ENCODE data around the gene MSH4.
"Not testable (repeated sequence)": the region's sequence is repeated elsewhere in the genome, so short reads cannot be mapped to it uniquely, and the experiment has no call there.

MSH4 gene

DNA sequence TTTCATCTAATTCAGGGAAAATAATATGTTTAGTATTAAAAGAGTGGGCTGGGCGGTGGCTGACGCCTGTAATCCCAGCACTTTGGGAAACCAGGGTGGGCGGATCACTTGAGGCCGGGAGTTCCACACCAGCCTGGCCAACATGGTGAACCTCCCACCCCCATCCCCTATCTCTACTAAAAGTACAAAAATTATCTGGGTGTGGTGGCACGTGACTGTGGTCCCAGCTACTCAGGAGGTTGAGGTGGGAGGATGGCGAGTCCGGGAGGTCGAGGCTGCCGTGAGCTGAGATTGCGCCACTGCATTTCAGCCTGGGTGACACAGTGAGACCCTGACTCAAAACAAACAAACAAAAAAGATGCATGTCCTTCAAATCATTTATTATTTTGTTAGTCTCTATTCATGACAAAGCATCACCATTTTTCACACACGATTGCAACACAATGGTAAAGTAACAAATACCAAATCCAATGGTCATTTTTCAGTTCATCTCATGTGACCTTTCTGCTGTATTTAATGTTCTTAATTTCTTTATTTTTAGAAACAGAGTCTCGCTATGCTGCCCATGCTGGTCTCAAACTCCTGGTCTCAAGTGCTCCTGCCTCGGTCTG, 1.0 kb downstream of the MSH4 start:
- Histone ChIP-seq H3K9me3 (ENCODE audit: insufficient read depth, low read depth, low read length) (no peaks in the 10 kb centered on the region), H3K36me3 (ENCODE audit: insufficient read depth, low read length) (peaks cover 50% of the 10 kb centered on the region), H3K27ac (ENCODE audit: low read depth, low read length) (no peak overlapping the region), H3K9ac (ENCODE audit: low read depth, low read length) (no peak overlapping the region), H3K4me3 (ENCODE audit: low read length) (no peak overlapping the region), H3K4me1 (ENCODE audit: insufficient read depth, low read length) (no peaks in the 10 kb centered on the region), H3K27me3 (ENCODE audit: insufficient read depth, low read length) (no peaks in the 10 kb centered on the region)
- 96% methylated on average over 11 of the region's 13 CpGs for WGBS

- not testable (repeated sequence) for H3K27ac ChIP-seq (ENCODE audit: low read depth, low read length); H3K9ac ChIP-seq (ENCODE audit: low read depth, low read length); H3K27me3 ChIP-seq (ENCODE audit: insufficient read depth, low read length); H3K4me3 ChIP-seq (ENCODE audit: low read length); H3K4me1 ChIP-seq (ENCODE audit: insufficient read depth, low read length); H3K9me3 ChIP-seq (ENCODE audit: insufficient read depth, low read depth, low read length)
- 96% methylated on average over 2 of the region's 2 CpGs for WGBS
- peaks cover 12% of the 10 kb centered on the region for H3K36me3 ChIP-seq (ENCODE audit: insufficient read depth, low read length)
Measured at GRCh38 chr1:75801480-75801879, 4.8 kb downstream of the MSH4 start.

DNA sequence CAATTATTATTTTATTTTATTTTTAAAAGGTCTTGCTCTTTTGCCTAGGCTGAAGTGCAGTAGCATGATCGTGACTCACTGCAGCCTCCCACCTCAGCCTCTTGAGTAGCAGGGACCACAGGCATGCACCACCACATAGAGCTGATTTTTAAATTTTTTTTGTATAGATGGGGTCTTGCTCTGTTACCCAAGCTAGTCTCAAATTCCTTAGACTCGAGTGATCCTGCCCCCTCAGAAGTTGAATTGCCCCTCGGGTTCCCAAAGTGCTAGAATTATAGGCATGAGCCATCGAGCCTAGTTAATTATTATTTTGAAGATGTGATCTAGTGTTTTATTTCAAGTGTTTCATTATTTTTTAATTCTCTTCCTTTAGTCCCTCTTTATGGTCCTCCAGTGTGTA, 12.2 kb downstream of the MSH4 start:
- H3K27me3 ChIP-seq (ENCODE audit: insufficient read depth, low read length): no peaks in the 10 kb centered on the region
- WGBS: 85% methylated on average over 4 of the region's 4 CpGs
- no peaks in the 10 kb centered on the region for H3K36me3 ChIP-seq (ENCODE audit: insufficient read depth, low read length)
- H3K9ac ChIP-seq (ENCODE audit: low read depth, low read length): no peak overlapping the region
- H3K9me3 ChIP-seq (ENCODE audit: insufficient read depth, low read depth, low read length): no peaks in the 10 kb centered on the region
- H3K4me1 ChIP-seq (ENCODE audit: insufficient read depth, low read length): no peaks in the 10 kb centered on the region
- H3K27ac ChIP-seq (ENCODE audit: low read depth, low read length): no peak overlapping the region
- H3K4me3 ChIP-seq (ENCODE audit: low read length): no peak overlapping the region

DNA sequence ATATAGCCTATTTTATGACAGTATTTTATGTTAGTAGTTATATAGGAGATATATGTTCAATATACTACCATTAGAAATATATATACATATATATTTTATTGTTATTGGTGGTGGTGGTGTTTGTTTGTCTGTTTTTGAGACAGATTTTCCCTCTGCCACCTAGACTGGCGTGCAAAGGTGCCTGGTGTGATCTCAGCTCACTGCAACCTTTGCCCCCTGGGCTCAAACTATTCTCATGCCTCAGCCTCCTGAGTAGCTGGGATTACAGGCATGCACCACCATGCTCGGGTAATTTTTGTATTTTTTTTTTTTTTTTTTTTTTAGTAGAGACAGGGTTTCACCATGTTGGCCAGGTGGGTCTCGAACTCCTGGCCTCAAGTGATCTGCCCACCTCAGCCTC, 13.4 kb downstream of the MSH4 start:
- not testable (repeated sequence) for H3K4me1 ChIP-seq (ENCODE audit: insufficient read depth, low read length); H3K27ac ChIP-seq (ENCODE audit: low read depth, low read length); H3K27me3 ChIP-seq (ENCODE audit: insufficient read depth, low read length); H3K36me3 ChIP-seq (ENCODE audit: insufficient read depth, low read length); H3K9me3 ChIP-seq (ENCODE audit: insufficient read depth, low read depth, low read length); H3K9ac ChIP-seq (ENCODE audit: low read depth, low read length); H3K4me3 ChIP-seq (ENCODE audit: low read length)
- WGBS: 94% methylated on average over 1 of the region's 3 CpGs

DNA sequence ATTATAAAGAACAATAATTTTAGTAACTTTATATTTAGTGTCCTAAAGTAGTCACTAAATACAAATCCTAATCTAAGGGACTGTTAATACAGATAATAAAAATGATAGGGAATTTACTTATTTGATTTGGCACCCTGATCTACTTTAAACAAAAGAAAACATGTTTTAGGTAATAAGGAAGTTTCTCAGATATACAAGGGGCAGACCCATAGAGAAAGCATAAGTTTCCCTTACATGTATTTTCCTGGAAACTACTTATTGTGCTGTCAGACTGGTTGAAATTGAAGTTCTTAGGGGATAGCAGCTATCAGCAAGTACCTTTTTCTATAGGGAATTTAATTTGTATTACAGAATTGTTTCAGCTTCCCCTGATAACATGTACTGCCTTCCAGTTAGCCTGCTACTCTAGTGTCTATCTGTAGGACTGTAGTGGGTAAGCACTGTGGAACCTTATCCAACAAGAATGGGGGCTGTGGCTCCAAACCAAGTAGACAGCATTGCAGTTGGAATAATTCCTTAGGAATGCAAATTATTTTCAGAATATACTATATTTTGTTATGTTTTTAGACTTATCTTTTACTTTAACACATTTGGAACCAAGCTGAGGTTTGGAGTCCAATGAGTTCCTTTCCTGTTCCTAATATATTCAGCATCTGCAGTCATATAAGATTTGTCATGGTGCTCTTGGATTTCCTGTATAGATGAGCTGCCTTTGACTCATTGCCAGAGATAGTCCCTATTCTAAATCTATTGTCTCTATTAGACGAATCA, 14.7 kb downstream of the MSH4 start:
- no peaks in the 10 kb centered on the region for H3K27me3 ChIP-seq (ENCODE audit: insufficient read depth, low read length)
- H3K9me3 ChIP-seq (ENCODE audit: insufficient read depth, low read depth, low read length): no peaks in the 10 kb centered on the region
- H3K4me1 ChIP-seq (ENCODE audit: insufficient read depth, low read length): no peaks in the 10 kb centered on the region
- H3K36me3 ChIP-seq (ENCODE audit: insufficient read depth, low read length): no peaks in the 10 kb centered on the region
- WGBS: 92% methylated on average over 1 of the region's 1 CpG
- H3K27ac ChIP-seq (ENCODE audit: low read depth, low read length): no peak overlapping the region
- H3K9ac ChIP-seq (ENCODE audit: low read depth, low read length): no peak overlapping the region
- H3K4me3 ChIP-seq (ENCODE audit: low read length): no peak overlapping the region

DNA sequence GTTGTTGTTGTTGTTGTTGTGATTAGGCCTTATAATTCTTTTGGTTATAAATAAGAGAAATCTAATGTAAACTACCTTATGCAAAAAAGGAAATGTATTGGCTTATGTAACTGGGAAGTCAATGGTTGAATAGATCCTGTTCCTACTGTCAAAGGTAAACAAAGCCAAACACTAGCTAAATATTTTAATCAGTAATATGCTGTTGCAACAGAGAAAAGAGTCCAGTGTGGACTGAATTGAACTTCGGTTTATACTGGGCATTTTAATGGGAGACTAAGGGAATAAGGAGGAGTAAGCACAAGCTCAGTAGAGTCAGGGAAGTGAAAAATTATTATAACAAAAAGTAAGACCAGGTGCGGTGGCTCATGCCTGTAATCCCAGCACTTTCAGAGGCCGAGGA, 15.4 kb downstream of the MSH4 start:
- Histone ChIP-seq H3K36me3 (ENCODE audit: insufficient read depth, low read length) (no peaks in the 10 kb centered on the region), H3K9me3 (ENCODE audit: insufficient read depth, low read depth, low read length) (no peaks in the 10 kb centered on the region), H3K4me3 (ENCODE audit: low read length) (no peak overlapping the region), H3K9ac (ENCODE audit: low read depth, low read length) (no peak overlapping the region), H3K27me3 (ENCODE audit: insufficient read depth, low read length) (no peaks in the 10 kb centered on the region), H3K4me1 (ENCODE audit: insufficient read depth, low read length) (no peaks in the 10 kb centered on the region), H3K27ac (ENCODE audit: low read depth, low read length) (no peak overlapping the region)
- WGBS: 95% methylated on average over 3 of the region's 3 CpGs

GRCh38 chr1:75823596-75823995, 26.9 kb downstream of the MSH4 start:
- H3K27ac ChIP-seq (ENCODE audit: low read depth, low read length); H3K9me3 ChIP-seq (ENCODE audit: insufficient read depth, low read depth, low read length); H3K27me3 ChIP-seq (ENCODE audit: insufficient read depth, low read length); H3K36me3 ChIP-seq (ENCODE audit: insufficient read depth, low read length); H3K9ac ChIP-seq (ENCODE audit: low read depth, low read length); H3K4me3 ChIP-seq (ENCODE audit: low read length); H3K4me1 ChIP-seq (ENCODE audit: insufficient read depth, low read length): not testable (repeated sequence)
- 100% methylated on average over 1 of the region's 1 CpG for WGBS

- 92% methylated on average over 2 of the region's 2 CpGs for WGBS
- Histone ChIP-seq H3K36me3 (ENCODE audit: insufficient read depth, low read length) (no peaks in the 10 kb centered on the region), H3K9ac (ENCODE audit: low read depth, low read length) (no peak overlapping the region)
Measured at GRCh38 chr1:75836528-75837100, 39.9 kb downstream of the MSH4 start.

GRCh38 chr1:75838079-75838478, 41.4 kb downstream of the MSH4 start:
- no peaks in the 10 kb centered on the region for H3K36me3 ChIP-seq (ENCODE audit: insufficient read depth, low read length)
- no peak overlapping the region for H3K9ac ChIP-seq (ENCODE audit: low read depth, low read length)
- no peak overlapping the region for H3K4me3 ChIP-seq (ENCODE audit: low read length)
- H3K4me1 ChIP-seq (ENCODE audit: insufficient read depth, low read length): no peaks in the 10 kb centered on the region
- no peaks in the 10 kb centered on the region for H3K9me3 ChIP-seq (ENCODE audit: insufficient read depth, low read depth, low read length)
- H3K27ac ChIP-seq (ENCODE audit: low read depth, low read length): no peak overlapping the region
- WGBS: 95% methylated on average over 2 of the region's 2 CpGs
- H3K27me3 ChIP-seq (ENCODE audit: insufficient read depth, low read length): no peaks in the 10 kb centered on the region

More at GRCh38 chr1:75836528-75837100, 39.9 kb downstream of the MSH4 start:
- Histone ChIP-seq H3K27ac (ENCODE audit: low read depth, low read length) (no peak overlapping the region), H3K27me3 (ENCODE audit: insufficient read depth, low read length) (no peaks in the 10 kb centered on the region), H3K4me3 (ENCODE audit: low read length) (no peak overlapping the region), H3K4me1 (ENCODE audit: insufficient read depth, low read length) (no peaks in the 10 kb centered on the region), H3K9me3 (ENCODE audit: insufficient read depth, low read depth, low read length) (no peaks in the 10 kb centered on the region)

DNA sequence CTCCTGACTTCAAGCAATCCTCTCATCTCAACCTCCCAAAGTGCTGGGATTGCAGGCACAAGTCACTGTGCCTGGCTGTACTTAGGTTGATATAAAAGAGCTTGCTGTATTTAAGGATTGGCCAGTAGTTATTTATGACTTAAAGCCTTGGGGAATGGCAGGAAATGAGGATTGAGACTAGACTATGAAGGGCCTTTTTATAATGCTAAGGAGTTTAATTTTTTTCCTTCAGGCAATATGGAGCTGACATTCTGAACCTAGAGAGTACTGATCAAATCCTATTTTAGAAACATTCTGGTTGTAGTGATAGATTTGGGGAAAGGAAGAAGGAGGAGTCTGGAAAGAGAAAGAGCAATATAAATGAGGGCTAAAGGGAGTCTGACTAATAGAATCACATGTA, 44.7 kb downstream of the MSH4 start:
- no peak overlapping the region for H3K4me3 ChIP-seq (ENCODE audit: low read length)
- H3K9ac ChIP-seq (ENCODE audit: low read depth, low read length): no peak overlapping the region

GRCh38 chr1:75845576-75845975, 48.9 kb downstream of the MSH4 start:
- no peak overlapping the region for H3K4me3 ChIP-seq (ENCODE audit: low read length)
- H3K9me3 ChIP-seq (ENCODE audit: insufficient read depth, low read depth, low read length): no peaks in the 10 kb centered on the region
- no peaks in the 10 kb centered on the region for H3K27me3 ChIP-seq (ENCODE audit: insufficient read depth, low read length)
- no peaks in the 10 kb centered on the region for H3K4me1 ChIP-seq (ENCODE audit: insufficient read depth, low read length)
- H3K27ac ChIP-seq (ENCODE audit: low read depth, low read length): no peak overlapping the region
- WGBS: 42% methylated on average over 1 of the region's 1 CpG
- no peak overlapping the region for H3K9ac ChIP-seq (ENCODE audit: low read depth, low read length)
- H3K36me3 ChIP-seq (ENCODE audit: insufficient read depth, low read length): no peaks in the 10 kb centered on the region

More for the DNA sequence above, 44.7 kb downstream of the MSH4 start:
- Histone ChIP-seq H3K27ac (ENCODE audit: low read depth, low read length) (no peak overlapping the region), H3K9me3 (ENCODE audit: insufficient read depth, low read depth, low read length) (no peaks in the 10 kb centered on the region), H3K4me1 (ENCODE audit: insufficient read depth, low read length) (no peaks in the 10 kb centered on the region), H3K36me3 (ENCODE audit: insufficient read depth, low read length) (no peaks in the 10 kb centered on the region), H3K27me3 (ENCODE audit: insufficient read depth, low read length) (no peaks in the 10 kb centered on the region)

All from HUES64 (cell line).